Stimulated activated CD4-positive, alpha-beta T cell treated with anti-CD3 and anti-CD28 coated beads, Interleukin-15, amount 100 ng/mL, for 24 hours (primary cell): ENCODE measurements around the gene TNS1.
"Not testable (repeated sequence)": the region's sequence is repeated elsewhere in the genome, so short reads cannot be mapped to it uniquely, and the experiment has no call there.

Source experiments
- DNase-seq: peaks from one replicate; pipeline ENCODE4 v3.0.0-alpha.2; 2020

Gene TNS1

GRCh38 chr2:217825469-217826235 lies 177.1 kb downstream of the TNS1 start:
- DNase-seq, result no peak

GRCh38 chr2:217824223-217824622 lies 178.6 kb downstream of the TNS1 start:
- no peak for DNase-seq

GRCh38 chr2:217823626-217824025 lies 179.2 kb downstream of the TNS1 start:
- DNase-seq, result no peak

GRCh38 chr2:217822296-217823252 lies 180.2 kb downstream of the TNS1 start:
- no peak for DNase-seq

GRCh38 chr2:217821536-217822147 lies 181.2 kb downstream of the TNS1 start:
- DNase-seq, result no peak

- DNase-seq, result no peak
Measured at GRCh38 chr2:217820904-217821303, 181.9 kb downstream of the TNS1 start.

- no peak for DNase-seq
Measured at GRCh38 chr2:217820091-217820819, 182.5 kb downstream of the TNS1 start.

- no peak for DNase-seq
Measured at GRCh38 chr2:217818293-217818850, 184.4 kb downstream of the TNS1 start.

- DNase-seq, result no peak
Measured at GRCh38 chr2:217817466-217818292, 185.1 kb downstream of the TNS1 start.

GRCh38 chr2:217816396-217816869 lies 186.4 kb downstream of the TNS1 start:
- DNase-seq, result no peak

GRCh38 chr2:217813828-217814227 lies 189.0 kb downstream of the TNS1 start:
- DNase-seq, result no peak

GRCh38 chr2:217812170-217812569 lies 190.6 kb downstream of the TNS1 start:
- DNase-seq, result no peak

- DNase-seq, result no peak
Measured at GRCh38 chr2:217810260-217810659, 192.5 kb downstream of the TNS1 start.

- no peak for DNase-seq
Measured at GRCh38 chr2:217809736-217810135, 193.1 kb downstream of the TNS1 start.

GRCh38 chr2:217808967-217809366 lies 193.8 kb downstream of the TNS1 start:
- DNase-seq, result not testable (repeated sequence)

GRCh38 chr2:217808326-217808725 lies 194.5 kb downstream of the TNS1 start:
- no peak for DNase-seq

- no peak for DNase-seq
Measured at GRCh38 chr2:217807753-217808152, 195.0 kb downstream of the TNS1 start.

- DNase-seq, result no peak
Measured at GRCh38 chr2:217807025-217807424, 195.8 kb downstream of the TNS1 start.

- no peak for DNase-seq
Measured at GRCh38 chr2:217806482-217806765, 196.4 kb downstream of the TNS1 start.

- DNase-seq, result no peak
Measured at GRCh38 chr2:217805668-217806481, 196.9 kb downstream of the TNS1 start.
